Neutrophil (primary cell): Measurements from ENCODE around the gene KCTD4.

Source experiments
- H3K27ac ChIP-seq: fragments of 200-600 bp; sonication (generic); 2 replicates; pipeline ENCODE4 v1.5.1; 2016; ENCODE audit warnings: mild to moderate bottlenecking, moderate library complexity
- H3K27me3 ChIP-seq: fragments of 200-600 bp; sonication (generic); 2 replicates; pipeline ENCODE4 v1.6.0; 2016; ENCODE audit warnings: mild to moderate bottlenecking
- H3K36me3 ChIP-seq: fragments of 200-600 bp; sonication (generic); 2 replicates; pipeline ENCODE4 v1.5.1; 2017
- H3K4me1 ChIP-seq, 2 experiments: fragments of 200-600 bp in 1 of 2; sonication (generic) in 1 of 2; 1 replicate in 1 of 2; 2 replicates in 1 of 2; pipeline versions ENCODE4 v1.5.1 to v1.6.1; 2013 to 2016; ENCODE audit warnings: low read depth in 1 of 2, low read length in 1 of 2, mild to moderate bottlenecking in 1 of 2, moderate library complexity in 1 of 2; ENCODE audit not compliant: control insufficient read depth in 1 of 2, insufficient read depth in 1 of 2
- H3K4me3 ChIP-seq, 2 experiments: fragments of 200-600 bp in 1 of 2; sonication (generic) in 1 of 2; 1 replicate in 1 of 2; 2 replicates in 1 of 2; pipeline ENCODE4 v1.5.1; 2013 to 2016; ENCODE audit warnings: low read depth in 1 of 2, low read length in 1 of 2, mild to moderate bottlenecking in 1 of 2, moderate library complexity in 1 of 2
- H3K9me3 ChIP-seq: fragments of 200-600 bp; sonication (generic); 2 replicates; pipeline ENCODE4 v1.5.1; 2016
- CTCF ChIP-seq: fragments of 200-600 bp; sonication (generic); IDR thresholded peaks from 2 replicates; pipeline ENCODE4 v1.5.1; 2016; ENCODE audit warnings: antibody characterized with exemption

Gene KCTD4

DNA sequence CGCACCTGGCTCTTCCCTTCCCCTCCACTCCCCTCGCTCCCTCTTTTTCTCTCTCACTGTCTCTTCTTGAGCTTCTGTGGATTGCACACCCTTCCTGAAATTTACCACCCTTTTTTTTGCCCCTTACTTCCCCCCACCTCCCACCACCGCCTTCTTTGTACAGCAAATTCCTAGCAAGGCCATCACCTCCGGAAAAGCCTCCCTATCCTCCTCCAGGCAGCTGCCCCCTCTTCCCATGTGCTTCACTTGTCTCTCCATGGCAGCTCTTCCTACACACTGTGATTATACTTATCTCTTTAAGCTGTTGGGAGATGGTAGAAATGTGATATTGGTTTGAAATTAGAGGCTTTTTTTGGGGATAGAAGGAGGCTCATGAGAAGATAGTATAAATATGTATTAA lies 28.3 kb upstream of the KCTD4 start:
- peaks cover 4 to 16% of the 10 kb centered on the region in 2 experiments for H3K4me1 ChIP-seq
- no peak overlapping the region for H3K4me3 ChIP-seq
- no peaks in the 10 kb centered on the region for H3K36me3 ChIP-seq
- no peak overlapping the region for H3K27ac ChIP-seq
- no peaks in the 10 kb centered on the region for H3K9me3 ChIP-seq
- H3K27me3 ChIP-seq = no peaks in the 10 kb centered on the region
- no peak for TF ChIP-seq CTCF

DNA sequence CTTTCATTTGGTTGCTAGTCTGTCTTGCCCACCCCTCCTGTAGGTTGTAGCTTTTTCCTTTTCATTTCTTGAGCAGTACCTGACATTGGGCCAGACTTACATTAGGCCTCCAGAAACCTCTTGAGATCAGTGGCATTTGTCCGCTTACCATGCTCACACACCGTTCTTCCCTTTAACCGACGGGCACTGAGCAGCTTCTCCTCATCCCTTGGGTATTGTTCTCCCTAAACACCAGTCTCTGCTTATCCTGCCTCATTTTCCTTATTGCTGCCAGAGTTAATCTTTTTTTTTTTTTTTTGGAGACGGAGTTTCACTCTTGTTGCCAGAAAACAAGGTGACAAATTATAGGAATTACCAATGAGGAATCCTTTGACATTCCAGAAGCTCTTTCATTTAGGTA lies 27.2 kb upstream of the KCTD4 start:
- no peak overlapping the region for H3K27ac ChIP-seq
- peaks cover 4 to 16% of the 10 kb centered on the region in 2 experiments for H3K4me1 ChIP-seq
- H3K9me3 ChIP-seq = no peaks in the 10 kb centered on the region
- no peak for TF ChIP-seq CTCF
- no peaks in the 10 kb centered on the region for H3K36me3 ChIP-seq
- no peak overlapping the region for H3K4me3 ChIP-seq
- H3K27me3 ChIP-seq = no peaks in the 10 kb centered on the region

- Histone ChIP-seq H3K36me3 (no peaks in the 10 kb centered on the region), H3K4me3 (no peak overlapping the region), H3K27me3 (no peaks in the 10 kb centered on the region), H3K9me3 (no peaks in the 10 kb centered on the region), H3K4me1 (peaks cover 4 to 16% of the 10 kb centered on the region in 2 experiments), H3K27ac (peak overlapping the region; percentile 8)
- no peak for TF ChIP-seq CTCF
These were observed 25.2 kb upstream of the KCTD4 start for GRCh38 chr13:45226024-45226423.

DNA sequence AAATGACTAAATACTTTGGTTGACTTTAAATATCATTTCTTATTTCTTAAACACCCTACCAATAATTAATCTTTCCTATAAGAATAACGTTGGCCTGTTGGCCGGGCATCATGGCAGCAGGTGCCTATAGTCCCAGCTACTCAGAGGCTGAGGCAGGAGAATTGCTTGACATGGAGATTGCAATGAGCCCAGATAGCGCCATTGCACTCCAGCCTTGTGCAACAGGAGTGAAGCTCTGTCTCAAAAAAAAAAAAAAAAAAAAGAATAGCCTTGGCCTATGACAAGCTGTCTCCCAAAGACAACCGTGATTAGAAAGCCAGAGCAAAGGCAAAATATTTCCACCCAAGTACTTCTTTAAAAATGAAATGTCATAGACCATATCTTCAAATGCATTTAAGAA lies 24.5 kb upstream of the KCTD4 start:
- no peaks in the 10 kb centered on the region for H3K27me3 ChIP-seq
- H3K4me3 ChIP-seq = no peak overlapping the region
- no peak for TF ChIP-seq CTCF
- no peaks in the 10 kb centered on the region for H3K36me3 ChIP-seq
- H3K4me1 ChIP-seq = peaks cover 4 to 16% of the 10 kb centered on the region in 2 experiments
- no peaks in the 10 kb centered on the region for H3K9me3 ChIP-seq
- no peak overlapping the region for H3K27ac ChIP-seq

DNA sequence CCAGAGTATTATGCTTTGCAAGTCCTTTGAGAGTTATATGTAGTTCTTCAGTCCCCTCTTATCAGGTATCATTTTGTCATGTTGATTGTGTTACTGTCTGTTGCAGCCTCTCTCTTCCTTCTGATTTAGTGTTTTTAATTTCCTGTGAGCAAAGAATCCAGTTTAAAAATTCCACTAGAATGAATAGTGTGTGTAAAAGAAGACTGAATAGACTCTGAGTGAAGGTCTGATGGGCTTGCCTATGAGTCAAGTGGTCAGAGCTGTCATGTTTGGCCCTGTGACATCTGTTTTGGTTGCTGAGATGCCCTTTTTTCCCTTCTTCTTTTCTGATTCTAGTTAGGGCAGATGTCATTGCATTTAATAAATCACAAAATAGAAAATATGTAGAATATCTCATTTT lies 23.3 kb upstream of the KCTD4 start:
- peaks cover 4 to 11% of the 10 kb centered on the region in 2 experiments for H3K4me1 ChIP-seq
- no peak overlapping the region for H3K4me3 ChIP-seq
- no peak for TF ChIP-seq CTCF
- no peaks in the 10 kb centered on the region for H3K27me3 ChIP-seq
- no peaks in the 10 kb centered on the region for H3K9me3 ChIP-seq
- no peaks in the 10 kb centered on the region for H3K36me3 ChIP-seq
- no peak overlapping the region for H3K27ac ChIP-seq

DNA sequence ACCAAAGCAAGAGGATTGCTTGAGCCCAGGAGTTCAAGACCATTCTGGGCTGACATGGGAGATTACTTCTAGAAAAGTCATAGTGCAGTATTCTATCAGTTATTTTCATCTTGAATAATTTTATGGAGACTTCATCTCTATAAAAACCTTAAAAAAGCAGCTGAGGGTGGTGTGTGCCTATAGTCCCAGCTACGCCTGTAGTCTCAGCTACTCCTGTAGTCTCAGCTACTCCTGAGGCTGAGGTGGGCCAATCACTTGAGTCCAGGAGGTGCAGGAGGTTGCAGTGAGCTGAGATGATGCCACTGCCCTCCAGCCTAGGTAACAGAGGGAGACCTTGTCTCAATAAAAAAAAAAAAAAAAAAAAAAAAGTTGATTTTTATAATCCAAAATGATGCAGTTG lies 22.1 kb upstream of the KCTD4 start:
- Histone ChIP-seq H3K27ac (no peak overlapping the region), H3K36me3 (no peaks in the 10 kb centered on the region), H3K27me3 (no peaks in the 10 kb centered on the region), H3K4me1 (peaks cover 4 to 7% of the 10 kb centered on the region in 2 experiments), H3K4me3 (no peak overlapping the region), H3K9me3 (no peaks in the 10 kb centered on the region)
- TF ChIP-seq CTCF = no peak
